NK-92 (cell line): ENCODE results near the gene HGD.
"Not testable (repeated sequence)": the region's sequence is repeated elsewhere in the genome, so short reads cannot be mapped to it uniquely, and the experiment has no call there.

ENCODE experiments used
- DNase-seq: peaks from one replicate; lab custom pipeline; 2025; ENCODE audit not compliant: unreplicated experiment; lab: John Stamatoyannopoulos, UW

HGD gene

GRCh38 chr3:120682095-120682681, at the start of gene HGD:
HGD (minus strand) TSS chr3:120682239; CDS start chr3:120682111, 128 bp downstream.
- DNase-seq = no peak

- no peak for DNase-seq
These were observed 48.8 kb upstream of the HGD start for GRCh38 chr3:120730576-120731542.

- no peak for DNase-seq
These were observed 44.8 kb upstream of the HGD start for GRCh38 chr3:120726791-120727190.

- not testable (repeated sequence) for DNase-seq
These were observed 37.3 kb upstream of the HGD start for GRCh38 chr3:120719167-120719834.

GRCh38 chr3:120713262-120713661, 31.2 kb upstream of the HGD start:
- DNase-seq = no peak

- no peak for DNase-seq
These were observed 28.3 kb upstream of the HGD start for GRCh38 chr3:120710369-120710768.

GRCh38 chr3:120708408-120708807, 26.4 kb upstream of the HGD start:
- DNase-seq = no peak

GRCh38 chr3:120706950-120707349, 24.9 kb upstream of the HGD start:
- no peak for DNase-seq

GRCh38 chr3:120705884-120706582, 24.0 kb upstream of the HGD start:
- DNase-seq = no peak

GRCh38 chr3:120699333-120699732, 17.3 kb upstream of the HGD start:
- DNase-seq = no peak

- DNase-seq = no peak
These were observed 11.6 kb upstream of the HGD start for GRCh38 chr3:120693439-120694171.

- no peak for DNase-seq
These were observed 7.4 kb upstream of the HGD start for GRCh38 chr3:120689395-120689794.

GRCh38 chr3:120688121-120688520, 6.1 kb upstream of the HGD start:
- DNase-seq = no peak

- no peak for DNase-seq
These were observed 3.4 kb upstream of the HGD start for GRCh38 chr3:120685411-120685810.

- no peak for DNase-seq
These were observed 2.9 kb upstream of the HGD start for GRCh38 chr3:120684896-120685295.

GRCh38 chr3:120683671-120684301, 1.7 kb upstream of the HGD start:
- DNase-seq = no peak

- DNase-seq = no peak
These were observed 1.2 kb upstream of the HGD start for GRCh38 chr3:120683213-120683612.

GRCh38 chr3:120681506-120682038, 467 bp downstream of the HGD start:
- no peak for DNase-seq

- no peak for DNase-seq
These were observed 1.0 kb downstream of the HGD start for GRCh38 chr3:120681018-120681417.
